ENCODE data around the gene SLC38A3. TPM values are rescaled to one million over a fixed set of nuclear protein-coding genes. Genes with fewer than 3 reads are reported as not detected.

The SLC38A3 gene
- total and polyA plus RNA-seq, 2 experiments from 2014 or later, result 24.7 to 56.6 TPM

- Histone ChIP-seq H3K9me3 (ENCODE audit: low read depth) (no peaks in the 10 kb centered on the region), H3K36me3 (replicated peaks; ENCODE audit: insufficient read depth, low read depth) (no peaks in the 10 kb centered on the region), H3K4me1 (ENCODE audit: insufficient read depth) (peaks cover 6% of the 10 kb centered on the region), H3K4me3 (no peak overlapping the region), H2AFZ (no peak overlapping the region), H3K27ac (peak overlapping the region; percentile 22), H3K27me3 (no peaks in the 10 kb centered on the region), H4K20me1 (ENCODE audit: insufficient read depth, poor library complexity, severe bottlenecking) (peaks cover 11% of the 10 kb centered on the region), H3K4me2 (no peak overlapping the region), H3K79me2 (peaks cover 20% of the 10 kb centered on the region), H3K9me2 (replicated peaks; ENCODE audit: insufficient read depth) (no peaks in the 10 kb centered on the region)
- no peak for DNase-seq (ENCODE audit: low spot score)
- TF ChIP-seq EZH2 (IDR thresholded peaks at IDR 0.05; ENCODE audit: borderline replicate concordance) (no peak), EZH2phosphoT487 (IDR thresholded peaks at IDR 0.05; ENCODE audit: low read depth, severe bottlenecking, unreplicated experiment) (no peak)
- TF ChIP-seq, protein P1, sequence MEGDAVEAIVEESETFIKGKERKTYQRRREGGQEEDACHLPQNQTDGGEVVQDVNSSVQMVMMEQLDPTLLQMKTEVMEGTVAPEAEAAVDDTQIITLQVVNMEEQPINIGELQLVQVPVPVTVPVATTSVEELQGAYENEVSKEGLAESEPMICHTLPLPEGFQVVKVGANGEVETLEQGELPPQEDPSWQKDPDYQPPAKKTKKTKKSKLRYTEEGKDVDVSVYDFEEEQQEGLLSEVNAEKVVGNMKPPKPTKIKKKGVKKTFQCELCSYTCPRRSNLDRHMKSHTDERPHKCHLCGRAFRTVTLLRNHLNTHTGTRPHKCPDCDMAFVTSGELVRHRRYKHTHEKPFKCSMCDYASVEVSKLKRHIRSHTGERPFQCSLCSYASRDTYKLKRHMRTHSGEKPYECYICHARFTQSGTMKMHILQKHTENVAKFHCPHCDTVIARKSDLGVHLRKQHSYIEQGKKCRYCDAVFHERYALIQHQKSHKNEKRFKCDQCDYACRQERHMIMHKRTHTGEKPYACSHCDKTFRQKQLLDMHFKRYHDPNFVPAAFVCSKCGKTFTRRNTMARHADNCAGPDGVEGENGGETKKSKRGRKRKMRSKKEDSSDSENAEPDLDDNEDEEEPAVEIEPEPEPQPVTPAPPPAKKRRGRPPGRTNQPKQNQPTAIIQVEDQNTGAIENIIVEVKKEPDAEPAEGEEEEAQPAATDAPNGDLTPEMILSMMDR (IDR thresholded peaks at IDR 0.05; ENCODE audit: poor library complexity), result no peak
- 86% methylated on average over 4 of the region's 4 CpGs for WGBS (ENCODE audit: low lambda C conversion rate, missing lambda C conversion rate)
Measured at GRCh38 chr3:50233176-50233575, 28.1 kb downstream of the SLC38A3 start.

GRCh38 chr3:50235716-50236483 lies 30.8 kb downstream of the SLC38A3 start, which contains the start of gene GNAI2:
Gene GNAI2 (plus strand): TSS chr3:50236204. CDS start chr3:50236336, 132 bp downstream.
- peaks cover 36% of the 10 kb centered on the region for H4K20me1 ChIP-seq (ENCODE audit: insufficient read depth, poor library complexity, severe bottlenecking)
- peak; percentile 99 for DNase-seq (ENCODE audit: low spot score)
- TF ChIP-seq, protein P1 (IDR thresholded peaks at IDR 0.05; ENCODE audit: poor library complexity), result no peak
- no peak for TF ChIP-seq EZH2 (IDR thresholded peaks at IDR 0.05; ENCODE audit: borderline replicate concordance)
- TF ChIP-seq EZH2phosphoT487 (IDR thresholded peaks at IDR 0.05; ENCODE audit: low read depth, severe bottlenecking, unreplicated experiment), result no peak
- H3K4me2 ChIP-seq, result peak within 1 kb of the TSS; percentile 100
- H3K36me3 ChIP-seq (replicated peaks; ENCODE audit: insufficient read depth, low read depth), result no peaks in the 10 kb centered on the region
- H3K4me1 ChIP-seq (ENCODE audit: insufficient read depth), result peaks cover 14% of the 10 kb centered on the region
- no peaks in the 10 kb centered on the region for H3K27me3 ChIP-seq
- no peaks in the 10 kb centered on the region for H3K9me3 ChIP-seq (ENCODE audit: low read depth)
- H3K79me2 ChIP-seq, result peaks cover 48% of the 10 kb centered on the region
- H3K9me2 ChIP-seq (replicated peaks; ENCODE audit: insufficient read depth), result no peaks in the 10 kb centered on the region
- H3K27ac ChIP-seq, result peak within 1 kb of the TSS; percentile 80
- H2AFZ ChIP-seq, result no peak within 1 kb of the TSS
- peak within 1 kb of the TSS; percentile 48 for H3K4me3 ChIP-seq
- WGBS (ENCODE audit: low lambda C conversion rate, missing lambda C conversion rate), result 1% methylated on average over 25 of the region's 75 CpGs

DNA sequence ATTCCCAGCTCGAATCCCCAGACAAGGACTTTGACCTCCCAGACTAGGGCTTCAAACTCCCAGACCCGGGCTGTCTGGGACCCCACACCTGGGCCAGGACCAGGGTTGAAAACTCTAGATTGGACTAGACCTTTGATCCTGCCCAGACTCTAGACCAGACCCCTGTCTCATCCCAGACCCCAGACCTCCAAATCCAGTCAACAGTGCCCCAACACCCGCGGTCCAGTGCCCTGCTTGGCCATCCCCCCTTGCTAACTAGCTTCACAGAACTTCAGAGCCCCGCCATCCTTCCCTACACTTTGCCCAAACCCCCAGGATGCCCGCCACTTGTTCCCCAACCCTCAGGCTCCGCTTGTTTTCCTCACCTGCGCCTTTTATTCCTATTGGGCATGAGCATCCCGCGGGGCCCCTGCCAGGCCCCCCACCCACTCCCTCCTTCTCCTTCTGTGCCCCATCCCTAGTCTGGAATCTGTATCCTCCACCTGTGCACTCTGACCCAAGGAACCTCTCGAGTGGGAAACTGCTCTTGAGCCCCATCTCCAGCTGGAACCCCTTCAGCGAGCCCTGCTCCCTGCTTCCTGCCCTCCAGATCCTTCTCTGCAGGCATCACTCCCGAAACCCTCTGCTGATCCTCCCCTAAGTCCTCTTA lies 31.5 kb downstream of the SLC38A3 start:
- peak overlapping the region; percentile 80 for H3K27ac ChIP-seq
- H3K9me2 ChIP-seq (replicated peaks; ENCODE audit: insufficient read depth), result no peaks in the 10 kb centered on the region
- H4K20me1 ChIP-seq (ENCODE audit: insufficient read depth, poor library complexity, severe bottlenecking), result peaks cover 43% of the 10 kb centered on the region
- H3K4me3 ChIP-seq, result peak overlapping the region; percentile 48
- H2AFZ ChIP-seq, result no peak overlapping the region
- H3K36me3 ChIP-seq (replicated peaks; ENCODE audit: insufficient read depth, low read depth), result no peaks in the 10 kb centered on the region
- H3K27me3 ChIP-seq, result no peaks in the 10 kb centered on the region
- DNase-seq (ENCODE audit: low spot score), result no peak
- peak overlapping the region; percentile 100 for H3K4me2 ChIP-seq
- H3K9me3 ChIP-seq (ENCODE audit: low read depth), result no peaks in the 10 kb centered on the region
- peaks cover 19% of the 10 kb centered on the region for H3K4me1 ChIP-seq (ENCODE audit: insufficient read depth)
- peaks cover 55% of the 10 kb centered on the region for H3K79me2 ChIP-seq
- TF ChIP-seq, protein P1 (IDR thresholded peaks at IDR 0.05; ENCODE audit: poor library complexity), result no peak
- TF ChIP-seq EZH2 (IDR thresholded peaks at IDR 0.05; ENCODE audit: borderline replicate concordance) (no peak), EZH2phosphoT487 (IDR thresholded peaks at IDR 0.05; ENCODE audit: low read depth, severe bottlenecking, unreplicated experiment) (no peak)
- WGBS (ENCODE audit: low lambda C conversion rate, missing lambda C conversion rate), result 0% methylated on average over 10 of the region's 13 CpGs

All from hepatocyte (in vitro differentiated cells).